Neural cell (in vitro differentiated cells): ENCODE results near the gene CPSF2.
"Not testable (repeated sequence)": the region's sequence is repeated elsewhere in the genome, so short reads cannot be mapped to it uniquely, and the experiment has no call there.

Experiments
- CTCF ChIP-seq: fragments of 450-650 bp; IDR thresholded peaks from 2 replicates; pipeline ENCODE4 v1.5.1; 2014; ENCODE audit warnings: antibody characterized with exemption, mild to moderate bottlenecking, moderate library complexity; ENCODE audit not compliant: poor library complexity, severe bottlenecking
- EP300 ChIP-seq: fragments of 450-650 bp; conservative IDR thresholded peaks from 2 replicates; pipeline ENCODE4 v1.6.1; 2014; ENCODE audit warnings: antibody characterized with exemption, mild to moderate bottlenecking, moderate library complexity; ENCODE audit not compliant: poor library complexity, severe bottlenecking
- MXI1 ChIP-seq: fragments of 450-650 bp; conservative IDR thresholded peaks from 2 replicates; pipeline ENCODE4 v1.6.1; 2014; ENCODE audit warnings: antibody characterized with exemption, mild to moderate bottlenecking; ENCODE audit not compliant: poor library complexity, severe bottlenecking
- POLR2AphosphoS5 ChIP-seq: IDR thresholded peaks from 2 replicates; pipeline ENCODE4 v1.6.1; 2012

- not testable (repeated sequence) for TF ChIP-seq CTCF, POLR2AphosphoS5, EP300, MXI1
Observed at GRCh38 chr14:92213125-92213524, 91.4 kb downstream of the CPSF2 start.
